NCI-H748 treated with DMSO at 0.1 percent for 48 hours (cell line): Measurements from ENCODE around the gene RIOX2.
"Not testable (repeated sequence)": the region's sequence is repeated elsewhere in the genome, so short reads cannot be mapped to it uniquely, and the experiment has no call there.

Source experiments
- DNase-seq: peaks from one replicate; lab custom pipeline; 2025; lab: John Stamatoyannopoulos, UW

The RIOX2 gene

GRCh38 chr3:97971679-97972567, at the start of gene RIOX2:
RIOX2 (minus strand) TSS chr3:97972431; CDS start chr3:97967593, 4,838 bp downstream.
- DNase-seq, result no peak

DNA sequence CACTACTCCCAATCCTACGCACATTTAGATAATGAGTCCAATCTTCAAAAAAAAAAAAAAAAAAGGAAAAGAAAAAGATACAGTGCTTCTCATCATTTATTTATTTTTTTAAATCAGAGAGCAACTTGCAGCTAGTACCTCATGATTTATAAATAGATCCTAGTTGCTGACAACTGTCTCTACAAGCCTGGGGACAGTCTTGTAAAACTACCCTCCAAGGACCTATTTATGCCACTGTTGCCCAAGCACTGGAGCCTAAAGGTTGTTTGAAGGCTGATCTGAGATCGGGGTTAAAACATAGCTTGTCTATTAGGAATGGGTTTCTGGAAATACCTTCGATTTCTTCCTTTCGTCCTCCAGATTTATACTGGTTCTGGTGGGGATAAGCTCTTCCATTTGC, 48.2 kb upstream of the RIOX2 start:
- no peak for DNase-seq

DNA sequence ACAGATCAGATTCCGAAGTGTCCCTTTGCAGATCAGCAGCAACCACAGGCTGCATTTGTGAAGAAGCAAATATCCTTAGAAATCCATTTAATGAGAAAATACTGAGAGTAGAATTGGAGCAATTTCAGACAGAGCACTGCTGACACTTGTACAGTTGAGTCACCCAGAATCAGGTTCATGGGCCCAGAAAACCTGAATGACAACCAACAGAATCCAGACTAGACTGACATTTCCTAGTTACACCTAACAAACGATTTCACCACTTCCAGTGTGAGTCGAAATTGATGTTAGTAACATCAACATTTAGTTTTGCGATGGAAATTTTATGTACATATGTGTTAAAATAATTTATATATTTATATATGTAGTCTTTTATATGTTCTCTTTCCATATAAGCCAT, 46.1 kb upstream of the RIOX2 start:
- no peak for DNase-seq

- no peak for DNase-seq
Measured at GRCh38 chr3:98014268-98014585, 42.0 kb upstream of the RIOX2 start.

- no peak for DNase-seq
Measured at GRCh38 chr3:98013411-98014267, 41.4 kb upstream of the RIOX2 start.

DNA sequence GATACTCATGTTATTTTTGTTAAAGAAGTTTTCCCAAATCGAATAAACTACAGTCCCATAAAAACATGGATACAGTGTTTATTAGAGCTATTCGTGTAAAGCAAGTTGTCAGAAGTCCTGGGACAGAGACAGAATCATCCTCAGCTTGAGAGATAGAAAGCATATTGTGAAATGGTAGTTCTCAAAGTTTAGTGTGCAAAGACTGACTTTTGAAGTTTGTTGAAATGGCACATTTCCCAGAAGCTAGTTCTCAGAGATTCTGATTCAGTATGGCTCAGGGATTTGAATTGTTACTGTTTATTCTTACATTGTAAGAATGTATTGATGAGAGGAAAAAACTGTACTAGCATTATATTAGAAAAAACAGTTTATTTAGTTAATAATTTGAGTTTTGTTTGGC, 40.7 kb upstream of the RIOX2 start:
- DNase-seq, result no peak

- not testable (repeated sequence) for DNase-seq
Measured at GRCh38 chr3:98010883-98011449, 38.7 kb upstream of the RIOX2 start.

DNA sequence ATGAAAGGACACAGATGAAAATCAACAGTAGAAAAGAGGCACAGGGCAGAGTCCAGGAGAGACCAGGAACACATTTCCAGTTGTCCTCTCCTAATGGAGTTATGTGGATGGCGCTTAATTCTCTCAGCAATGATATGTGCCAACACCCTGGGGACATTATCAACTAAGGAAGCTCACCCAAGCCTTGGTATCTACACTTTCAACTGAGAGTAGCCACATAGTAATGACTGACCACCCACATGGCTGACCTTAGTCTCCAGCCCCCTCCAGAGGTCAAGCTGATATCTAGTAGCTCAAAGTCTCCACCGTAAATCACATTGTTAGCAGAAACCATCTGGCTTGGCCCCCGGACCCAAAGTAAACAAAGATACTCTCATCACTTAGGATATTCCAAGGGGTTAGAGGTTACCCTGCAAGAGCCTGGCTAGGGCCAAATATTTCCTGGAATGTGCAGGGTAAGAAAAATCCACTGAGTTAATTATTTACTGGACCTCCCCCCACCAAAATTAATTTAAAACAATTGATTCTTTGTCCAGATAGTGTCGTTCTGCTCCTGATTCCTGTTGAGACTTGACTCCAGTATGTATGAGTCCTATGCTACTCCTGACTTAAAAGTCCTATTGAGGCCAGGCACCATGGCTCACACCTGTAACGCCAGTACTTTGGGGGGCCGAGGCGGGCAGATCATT, 38.1 kb upstream of the RIOX2 start:
- no peak for DNase-seq

- DNase-seq, result no peak
Measured at GRCh38 chr3:98008855-98009254, 36.6 kb upstream of the RIOX2 start.

GRCh38 chr3:98005438-98005837, 33.2 kb upstream of the RIOX2 start:
- no peak for DNase-seq

GRCh38 chr3:98004721-98005120, 32.5 kb upstream of the RIOX2 start:
- no peak for DNase-seq

- DNase-seq, result no peak
Measured at GRCh38 chr3:98003306-98003969, 31.2 kb upstream of the RIOX2 start.

- no peak for DNase-seq
Measured at GRCh38 chr3:98002717-98003116, 30.5 kb upstream of the RIOX2 start.

GRCh38 chr3:97999994-98000393, 27.8 kb upstream of the RIOX2 start:
- DNase-seq, result no peak

GRCh38 chr3:97999103-97999502, 26.9 kb upstream of the RIOX2 start:
- DNase-seq, result no peak

- DNase-seq, result no peak
Measured at GRCh38 chr3:97996988-97997387, 24.8 kb upstream of the RIOX2 start.

- DNase-seq, result no peak
Measured at GRCh38 chr3:97994328-97994945, 22.2 kb upstream of the RIOX2 start.

DNA sequence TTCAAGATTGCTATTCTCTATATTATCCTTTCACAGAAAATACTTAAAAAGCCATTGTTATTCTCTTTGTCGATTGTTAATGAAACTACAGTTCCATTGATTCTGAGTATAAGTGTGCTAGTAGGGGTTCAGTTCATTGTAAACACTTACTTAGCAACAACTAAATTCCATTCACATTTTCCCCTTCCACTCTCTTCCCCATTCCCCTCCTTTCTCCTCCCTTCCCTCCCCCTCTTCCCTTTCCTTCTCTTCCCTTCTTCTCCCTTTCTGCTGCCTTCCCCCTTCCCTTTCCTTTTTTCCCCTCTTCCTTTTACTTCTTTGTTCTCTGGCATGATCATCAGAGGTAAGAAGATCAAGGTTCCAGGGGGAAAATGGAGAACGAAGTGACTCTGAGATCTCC, 21.3 kb upstream of the RIOX2 start:
- no peak for DNase-seq

DNA sequence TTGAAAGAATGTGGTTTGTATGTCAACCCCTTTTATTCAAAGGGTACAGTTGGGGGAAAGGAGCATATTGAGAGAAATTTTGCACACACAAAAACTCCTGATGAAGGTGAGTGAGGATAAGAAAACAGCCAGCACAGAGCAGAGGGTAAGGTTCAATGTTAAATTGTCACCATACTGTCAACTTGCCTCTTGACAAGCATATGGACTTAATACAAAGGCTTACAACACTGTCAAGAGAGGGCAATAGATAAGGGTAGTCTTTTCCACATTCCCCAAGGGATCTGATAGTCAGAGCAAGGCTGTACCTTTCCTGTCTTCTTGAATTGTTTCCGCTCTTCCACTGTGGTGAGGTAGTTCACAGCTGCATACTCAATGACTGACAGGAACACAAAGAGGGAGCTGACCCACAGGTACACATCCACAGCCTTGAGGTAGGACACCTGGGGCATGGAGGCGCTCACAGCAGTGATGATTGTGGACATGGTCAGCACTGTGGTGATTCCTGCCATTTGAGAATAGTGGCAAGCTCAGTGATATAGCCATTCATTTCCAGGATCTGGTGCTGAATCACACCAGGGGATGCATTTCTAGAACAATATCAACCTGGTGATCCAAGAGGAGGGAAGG, 20.4 kb upstream of the RIOX2 start:
- DNase-seq, result no peak

DNA sequence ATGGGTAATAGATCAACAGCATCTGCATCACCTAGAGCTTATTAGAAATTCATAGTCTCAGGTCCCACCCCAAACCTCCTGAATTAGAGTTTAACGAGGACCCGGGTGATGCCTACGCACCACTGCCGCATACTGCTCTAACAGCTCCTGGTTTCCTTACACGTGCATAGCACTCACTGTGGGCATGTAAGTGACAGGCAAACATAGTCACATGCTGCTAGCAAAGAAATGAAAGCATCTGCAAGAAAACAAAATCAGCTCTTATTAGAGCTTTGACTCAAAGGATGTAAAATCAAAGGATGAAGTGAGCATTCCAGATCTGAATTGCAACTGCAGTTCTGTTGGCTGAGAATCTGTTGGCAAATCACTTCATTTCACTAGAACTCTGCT, 19.1 kb upstream of the RIOX2 start:
- DNase-seq, result no peak
